Ishikawa (cell line): ENCODE results near the gene PPFIBP1.

Experiments used
- CEBPB ChIP-seq: IDR thresholded peaks from 2 replicates; pipeline ENCODE4 v1.6.1; 2012
- CREB1 ChIP-seq: IDR thresholded peaks from 2 replicates; pipeline ENCODE4 v1.6.1; 2012; ENCODE audit warnings: low read depth
- EGR1 ChIP-seq: IDR thresholded peaks from 2 replicates; pipeline ENCODE4 v1.6.1; 2012
- EP300 ChIP-seq: IDR thresholded peaks from 2 replicates; pipeline ENCODE4 v1.6.1; 2012; ENCODE audit warnings: borderline replicate concordance
- FOXM1 ChIP-seq: IDR thresholded peaks from 2 replicates; pipeline ENCODE4 v1.6.1; 2012; ENCODE audit warnings: low read depth, borderline replicate concordance
- MAX ChIP-seq: IDR thresholded peaks from 2 replicates; pipeline ENCODE4 v1.6.1; 2012
- NFIC ChIP-seq: IDR thresholded peaks from 2 replicates; pipeline ENCODE4 v1.6.1; 2012
- RAD21 ChIP-seq: IDR thresholded peaks from 2 replicates; pipeline ENCODE4 v1.6.1; 2012; ENCODE audit warnings: low read depth
- TAF1 ChIP-seq: IDR thresholded peaks from 2 replicates; pipeline ENCODE4 v1.6.1; 2012; ENCODE audit warnings: low read depth, mild to moderate bottlenecking
- TCF12 ChIP-seq: IDR thresholded peaks from 2 replicates; pipeline ENCODE4 v1.6.1; 2012; ENCODE audit warnings: low read depth
- TEAD4 ChIP-seq: IDR thresholded peaks from 2 replicates; pipeline ENCODE4 v1.6.1; 2012
- USF1 ChIP-seq: IDR thresholded peaks from 2 replicates; pipeline ENCODE4 v1.6.1; 2012
- YY1 ChIP-seq: IDR thresholded peaks from 2 replicates; pipeline ENCODE4 v1.6.1; 2012; ENCODE audit warnings: low read depth
- ZBTB7A ChIP-seq: IDR thresholded peaks from 2 replicates; pipeline ENCODE4 v1.6.1; 2012; ENCODE audit warnings: low read depth
- TF ChIP-seq, protein P1 (sequence below): IDR thresholded peaks from 2 replicates; pipeline ENCODE4 v1.6.1; 2012; ENCODE audit warnings: low read depth, mild to moderate bottlenecking

PPFIBP1 gene

GRCh38 chr12:27480016-27480415 is 44.0 kb upstream of the PPFIBP1 start:
- TF ChIP-seq EP300 (no peak), RAD21 (no peak), YY1 (no peak), NFIC (no peak), FOXM1 (no peak), CEBPB (no peak), MAX (no peak), ZBTB7A (no peak), TEAD4 (no peak), USF1 (no peak), CREB1 (no peak), TCF12 (no peak), EGR1 (no peak), TAF1 (no peak)
- TF ChIP-seq, protein P1, sequence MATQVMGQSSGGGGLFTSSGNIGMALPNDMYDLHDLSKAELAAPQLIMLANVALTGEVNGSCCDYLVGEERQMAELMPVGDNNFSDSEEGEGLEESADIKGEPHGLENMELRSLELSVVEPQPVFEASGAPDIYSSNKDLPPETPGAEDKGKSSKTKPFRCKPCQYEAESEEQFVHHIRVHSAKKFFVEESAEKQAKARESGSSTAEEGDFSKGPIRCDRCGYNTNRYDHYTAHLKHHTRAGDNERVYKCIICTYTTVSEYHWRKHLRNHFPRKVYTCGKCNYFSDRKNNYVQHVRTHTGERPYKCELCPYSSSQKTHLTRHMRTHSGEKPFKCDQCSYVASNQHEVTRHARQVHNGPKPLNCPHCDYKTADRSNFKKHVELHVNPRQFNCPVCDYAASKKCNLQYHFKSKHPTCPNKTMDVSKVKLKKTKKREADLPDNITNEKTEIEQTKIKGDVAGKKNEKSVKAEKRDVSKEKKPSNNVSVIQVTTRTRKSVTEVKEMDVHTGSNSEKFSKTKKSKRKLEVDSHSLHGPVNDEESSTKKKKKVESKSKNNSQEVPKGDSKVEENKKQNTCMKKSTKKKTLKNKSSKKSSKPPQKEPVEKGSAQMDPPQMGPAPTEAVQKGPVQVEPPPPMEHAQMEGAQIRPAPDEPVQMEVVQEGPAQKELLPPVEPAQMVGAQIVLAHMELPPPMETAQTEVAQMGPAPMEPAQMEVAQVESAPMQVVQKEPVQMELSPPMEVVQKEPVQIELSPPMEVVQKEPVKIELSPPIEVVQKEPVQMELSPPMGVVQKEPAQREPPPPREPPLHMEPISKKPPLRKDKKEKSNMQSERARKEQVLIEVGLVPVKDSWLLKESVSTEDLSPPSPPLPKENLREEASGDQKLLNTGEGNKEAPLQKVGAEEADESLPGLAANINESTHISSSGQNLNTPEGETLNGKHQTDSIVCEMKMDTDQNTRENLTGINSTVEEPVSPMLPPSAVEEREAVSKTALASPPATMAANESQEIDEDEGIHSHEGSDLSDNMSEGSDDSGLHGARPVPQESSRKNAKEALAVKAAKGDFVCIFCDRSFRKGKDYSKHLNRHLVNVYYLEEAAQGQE: no peak

GRCh38 chr12:27486961-27487360 is 37.0 kb upstream of the PPFIBP1 start:
- no peak for TF ChIP-seq NFIC
- no peak for TF ChIP-seq EP300
- TF ChIP-seq USF1: no peak
- TF ChIP-seq RAD21: no peak
- no peak for TF ChIP-seq TAF1
- no peak for TF ChIP-seq TCF12
- no peak for TF ChIP-seq CREB1
- TF ChIP-seq MAX: no peak

DNA sequence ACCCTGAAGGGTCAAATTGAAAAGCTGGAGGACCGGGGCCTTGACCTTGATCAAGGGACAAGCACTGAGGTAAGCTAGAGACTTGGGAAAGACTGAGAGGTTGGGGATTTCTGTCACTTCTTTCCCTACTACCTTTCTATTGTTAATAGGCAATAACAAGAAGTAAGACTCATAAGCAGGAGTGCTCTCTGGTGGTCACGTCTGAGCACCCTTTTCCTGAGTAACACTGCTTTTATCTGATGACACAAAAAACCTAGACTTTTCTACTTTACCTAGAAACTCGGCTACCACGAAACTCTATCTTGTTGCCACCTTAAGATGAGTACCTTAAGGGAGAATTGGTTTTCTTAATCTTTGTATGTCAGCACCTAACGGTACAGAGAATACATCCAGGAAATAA is 35.5 kb upstream of the PPFIBP1 start:
- TF ChIP-seq TEAD4 (no peak), RAD21 (peak; percentile 30; the same call in 1 of the 2 replicates)

GRCh38 chr12:27491226-27491625 is 32.8 kb upstream of the PPFIBP1 start:
- TF ChIP-seq CEBPB (no peak), RAD21 (no peak), TCF12 (no peak), YY1 (no peak), USF1 (no peak), TEAD4 (no peak), CREB1 (no peak), TAF1 (no peak), FOXM1 (no peak), ZBTB7A (no peak), NFIC (no peak), MAX (no peak), EP300 (no peak), EGR1 (no peak)
- TF ChIP-seq, protein P1: no peak

- TF ChIP-seq FOXM1 (peak; percentile 11; the same call in 1 of the 2 replicates), MAX (no peak; the same call in 1 of the 2 replicates), TEAD4 (peak; percentile 48; the same call in 1 of the 2 replicates), NFIC (no peak)
Observed at GRCh38 chr12:27493260-27493940, 30.6 kb upstream of the PPFIBP1 start.

- TF ChIP-seq RAD21 (no peak), ZBTB7A (no peak), TAF1 (no peak)
Observed at GRCh38 chr12:27497446-27497845, 26.6 kb upstream of the PPFIBP1 start.
